Sciatic nerve (tissue), 1 donor: Measurements from ENCODE around the gene CRBN. TPM values are rescaled to one million over a fixed set of nuclear protein-coding genes. Genes with fewer than 3 reads are reported as not detected.

Experiments
- total RNA-seq: library from RNA; stranded (reverse); fragmentation: NEBNext Ultra II Directional; extraction: Animal tissue kit (Norgen Biotek cat#: 25700); gene quantifications from one replicate; pipeline ENCODE4 v1.2.1, GENCODE V29; 2021
- donor health status: DM: no; HTN: no; CAD: no.

The CRBN gene
- total RNA-seq, 1 donor from 2014 or later, result 87.5 TPM

Other genes with a start within 250 kb of the CRBN start
- 0.49 TPM for gene IL5RA, start 69.3 kb downstream of the CRBN start, total RNA-seq
- 20.8 TPM for gene TRNT1, start 52.8 kb downstream of the CRBN start, total RNA-seq